Measurements from ENCODE around the gene GSTA5.
"Not testable (repeated sequence)": the region's sequence is repeated elsewhere in the genome, so short reads cannot be mapped to it uniquely, and the experiment has no call there.

Gene GSTA5

DNA sequence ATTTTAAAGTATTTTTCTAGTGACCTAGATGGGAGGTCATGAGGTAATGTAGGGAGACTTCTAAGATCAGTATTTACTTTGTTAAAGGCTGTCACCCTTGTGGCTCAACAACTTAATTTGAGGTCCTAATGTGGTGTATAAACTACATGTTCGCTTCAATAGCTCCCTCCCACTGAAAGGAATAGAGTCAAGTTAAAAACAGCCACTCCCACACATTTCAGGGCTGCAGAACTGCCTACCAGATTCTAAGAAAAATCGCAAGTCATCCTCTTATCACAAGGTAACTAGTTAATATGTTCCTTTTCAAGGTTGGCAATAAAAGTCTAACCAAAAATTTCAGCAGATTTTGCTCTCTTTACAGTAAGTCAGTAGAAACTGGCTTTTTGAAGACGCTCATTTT is 52.1 kb downstream of the GSTA5 start:
- DNase-seq (ENCODE audit: low read depth in 2 of 2): no peak

DNA sequence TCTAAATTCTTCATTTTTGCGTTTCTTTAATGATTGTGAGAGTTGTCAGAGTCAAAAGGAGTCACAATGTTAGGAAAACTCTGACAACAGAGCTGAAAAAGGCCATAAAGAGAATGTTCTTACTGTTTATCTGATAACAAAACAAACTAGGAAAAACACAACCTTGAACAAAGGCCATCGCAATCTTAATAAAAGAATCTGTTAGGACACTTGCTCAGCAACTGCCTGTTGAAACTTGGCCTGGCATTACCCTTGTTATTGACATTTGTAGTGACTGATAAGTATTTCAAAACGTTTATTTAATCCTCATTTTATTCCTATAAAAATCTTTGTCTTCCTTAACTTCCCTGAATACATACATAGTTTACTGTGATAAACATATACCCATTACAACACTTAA is 52.7 kb downstream of the GSTA5 start:
- DNase-seq (ENCODE audit: low read depth in 2 of 2): no peak

DNA sequence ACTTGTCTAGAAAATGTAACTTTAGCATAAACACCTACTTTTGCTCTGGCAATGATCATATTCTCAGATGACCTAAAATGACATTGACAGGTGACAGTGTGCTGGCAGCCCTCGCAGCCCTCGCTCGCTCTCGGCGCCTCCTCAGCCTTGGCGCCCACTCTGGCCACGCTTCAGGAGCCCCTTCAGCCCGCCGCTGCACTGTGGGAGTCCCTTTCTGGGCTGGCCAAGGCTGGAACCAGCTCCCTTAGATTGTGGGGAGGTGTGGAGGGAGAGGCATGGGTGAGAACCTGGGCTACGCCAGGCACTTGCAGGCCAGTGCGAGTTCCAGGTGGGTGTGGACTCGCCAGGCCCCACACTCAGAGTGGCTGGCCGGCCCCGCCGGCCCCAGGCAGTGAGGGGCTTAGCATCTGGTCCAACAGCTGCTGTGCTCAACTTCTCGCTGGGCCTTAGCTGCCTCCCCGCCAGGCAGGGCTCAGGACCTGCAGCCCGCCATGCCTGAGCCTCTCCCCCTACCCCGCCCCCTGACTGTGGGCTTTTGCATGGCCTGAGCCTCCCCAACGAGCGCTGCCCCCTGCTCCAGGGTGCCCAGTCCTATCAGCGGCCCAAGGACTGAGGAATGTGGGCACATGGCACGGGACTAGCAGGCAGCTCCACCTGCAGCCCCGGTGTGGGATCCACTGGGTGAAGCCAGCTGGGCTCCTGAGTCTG is 54.2 kb downstream of the GSTA5 start:
- no peak for DNase-seq (ENCODE audit: low read depth in 2 of 2)

- DNase-seq (ENCODE audit: low read depth in 2 of 2): not testable (repeated sequence)
Measured at GRCh38 chr6:52782696-52783274, 57.8 kb downstream of the GSTA5 start.

DNA sequence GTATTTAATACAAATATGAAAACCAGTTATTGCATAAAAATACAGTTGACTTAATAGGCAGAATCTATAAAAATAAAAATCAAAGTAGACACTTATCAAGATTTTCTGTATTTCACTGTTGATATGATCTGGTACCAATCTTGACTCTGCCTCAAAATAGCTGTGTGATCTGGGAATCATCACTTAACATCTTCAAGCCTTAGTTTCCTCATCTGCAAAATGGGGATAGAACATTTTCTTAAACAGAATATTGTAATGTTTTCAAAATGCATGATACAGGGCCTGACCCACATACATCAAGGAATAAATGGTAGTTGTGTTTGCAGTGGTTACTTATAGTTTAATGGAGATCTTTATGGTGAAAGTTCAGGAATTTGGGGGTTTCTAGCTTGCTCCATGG is 58.4 kb downstream of the GSTA5 start:
- DNase-seq (ENCODE audit: low read depth in 2 of 2): not testable (repeated sequence)
